ENCODE results near the gene WDR37.

The WDR37 gene

DNA sequence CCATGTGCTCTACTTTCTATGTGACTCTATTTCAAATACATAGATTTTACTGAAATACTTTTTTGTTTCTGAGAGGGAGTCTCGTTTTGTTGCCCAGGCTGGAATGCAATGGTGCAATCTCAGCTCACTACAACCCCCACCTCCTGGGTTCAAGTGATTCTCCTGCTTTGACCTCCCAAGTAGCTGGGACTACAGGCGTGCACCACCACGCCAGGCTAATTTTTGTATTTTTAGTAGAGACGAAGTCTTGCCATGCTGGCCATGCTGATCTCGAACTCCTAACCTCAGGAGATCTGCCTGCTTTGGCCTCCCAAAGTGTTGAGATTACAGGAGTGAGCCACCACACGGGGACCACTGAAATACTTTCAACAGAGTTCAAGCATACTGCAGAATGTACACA, 10.8 kb upstream of the WDR37 start:
- peak overlapping the region; percentile 51 for H3K27ac ChIP-seq
- POLR2A ChIA-PET (ENCODE audit: low non-redundant PET) = no interaction called here
- TF ChIP-seq, protein P1, sequence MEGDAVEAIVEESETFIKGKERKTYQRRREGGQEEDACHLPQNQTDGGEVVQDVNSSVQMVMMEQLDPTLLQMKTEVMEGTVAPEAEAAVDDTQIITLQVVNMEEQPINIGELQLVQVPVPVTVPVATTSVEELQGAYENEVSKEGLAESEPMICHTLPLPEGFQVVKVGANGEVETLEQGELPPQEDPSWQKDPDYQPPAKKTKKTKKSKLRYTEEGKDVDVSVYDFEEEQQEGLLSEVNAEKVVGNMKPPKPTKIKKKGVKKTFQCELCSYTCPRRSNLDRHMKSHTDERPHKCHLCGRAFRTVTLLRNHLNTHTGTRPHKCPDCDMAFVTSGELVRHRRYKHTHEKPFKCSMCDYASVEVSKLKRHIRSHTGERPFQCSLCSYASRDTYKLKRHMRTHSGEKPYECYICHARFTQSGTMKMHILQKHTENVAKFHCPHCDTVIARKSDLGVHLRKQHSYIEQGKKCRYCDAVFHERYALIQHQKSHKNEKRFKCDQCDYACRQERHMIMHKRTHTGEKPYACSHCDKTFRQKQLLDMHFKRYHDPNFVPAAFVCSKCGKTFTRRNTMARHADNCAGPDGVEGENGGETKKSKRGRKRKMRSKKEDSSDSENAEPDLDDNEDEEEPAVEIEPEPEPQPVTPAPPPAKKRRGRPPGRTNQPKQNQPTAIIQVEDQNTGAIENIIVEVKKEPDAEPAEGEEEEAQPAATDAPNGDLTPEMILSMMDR (conservative IDR thresholded peaks at IDR 0.05; ENCODE audit: low read depth) = no peak
- CTCF ChIA-PET = no interaction called here
- no peak for DNase-seq (ENCODE audit: low spot score)

DNA sequence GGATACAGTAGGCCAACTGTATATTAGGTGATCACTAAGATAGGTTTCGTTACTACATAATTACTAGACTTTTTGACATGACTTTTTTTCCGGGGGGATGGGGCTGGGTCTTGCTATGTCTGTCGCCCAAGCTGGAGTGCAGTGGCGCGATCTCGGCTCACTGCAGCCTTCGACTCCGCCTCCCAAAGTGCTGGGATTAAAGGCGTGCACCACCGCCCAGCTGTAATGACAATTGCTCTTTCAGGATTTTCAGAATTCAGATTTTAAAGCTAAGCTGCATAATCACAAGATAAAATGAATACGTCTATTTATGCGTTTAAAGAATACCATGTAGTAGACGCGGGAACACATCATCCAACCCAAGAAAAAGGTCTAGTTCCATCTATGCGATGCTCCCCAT, 8.2 kb upstream of the WDR37 start:
- DNase-seq (ENCODE audit: low spot score) = no peak
- TF ChIP-seq, protein P1 (conservative IDR thresholded peaks at IDR 0.05; ENCODE audit: low read depth) = no peak
- peak overlapping the region; percentile 97 for H3K27ac ChIP-seq
- POLR2A ChIA-PET (ENCODE audit: low non-redundant PET) = interaction anchor here (0.6 kb wide), 1 partner anchor 168 kb away, joined by 5 read pairs; no protein-coding TSS in a partner anchor
- CTCF ChIA-PET = no interaction called here

DNA sequence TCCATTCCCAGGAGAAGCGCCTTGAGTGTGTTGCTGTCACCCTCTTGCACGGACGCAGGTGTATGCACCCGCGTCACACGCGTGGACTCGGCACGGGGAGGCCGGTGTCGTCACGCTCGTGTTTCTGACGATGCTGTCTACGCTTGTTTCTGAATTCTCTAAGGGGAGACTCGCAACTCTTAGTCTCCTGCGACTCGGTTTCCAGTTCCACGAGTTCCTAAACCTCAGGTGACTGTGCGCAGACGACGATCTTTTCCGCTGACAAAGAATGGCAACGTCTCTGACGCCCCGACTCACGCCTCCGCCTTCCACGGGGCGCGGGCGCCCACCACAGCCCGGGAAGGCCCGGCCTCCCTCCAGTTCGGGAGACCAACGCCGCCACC, 7.8 kb upstream of the WDR37 start:
- no peak for DNase-seq (ENCODE audit: low spot score)
- CTCF ChIA-PET = no interaction called here
- peak overlapping the region; percentile 97 for H3K27ac ChIP-seq
- POLR2A ChIA-PET (ENCODE audit: low non-redundant PET) = interaction anchor here (0.6 kb wide), 1 partner anchor 168 kb away, joined by 5 read pairs; no protein-coding TSS in a partner anchor
- TF ChIP-seq, protein P1 (conservative IDR thresholded peaks at IDR 0.05; ENCODE audit: low read depth) = no peak

DNA sequence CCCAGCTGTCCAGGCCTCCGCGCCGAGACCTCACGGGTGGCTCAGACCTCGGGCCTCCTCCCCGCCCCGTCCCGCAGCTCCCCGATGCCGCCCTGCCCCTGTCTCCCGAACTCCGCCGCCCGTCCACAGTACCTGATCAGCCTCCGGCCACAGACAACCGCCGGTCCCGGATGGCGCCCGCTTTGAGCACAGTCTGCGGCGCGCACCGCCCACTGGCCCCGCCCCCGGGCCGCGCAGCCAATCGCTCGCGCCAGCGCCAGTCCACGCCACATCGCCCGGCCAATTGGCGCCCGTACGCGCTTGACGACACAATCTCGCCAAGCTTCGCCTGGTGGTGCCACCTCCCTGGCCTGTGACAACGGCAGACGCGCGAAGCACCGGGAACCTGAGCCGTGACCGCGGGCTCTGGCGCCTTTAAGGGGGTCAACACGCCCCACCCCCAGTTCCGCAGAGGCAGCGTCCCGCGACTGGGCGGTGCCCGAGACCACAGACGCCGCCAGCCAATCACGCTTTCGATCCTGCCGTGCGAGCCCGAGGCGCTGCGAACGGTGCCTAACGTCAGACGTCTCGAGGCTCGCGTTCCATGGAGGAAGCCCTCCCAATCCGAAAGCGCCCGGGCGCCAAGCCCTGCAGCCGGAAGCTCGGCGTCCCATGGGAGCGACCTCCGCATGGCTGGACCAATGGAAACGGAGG, 7.3 kb upstream of the WDR37 start, which contains the start of gene IDI1:
TSS of gene IDI1 (minus strand) at position 388 of the 693 bp plus-strand sequence. CDS start at position 272, 116 bp downstream.
- CTCF ChIA-PET = no interaction called here

DNA sequence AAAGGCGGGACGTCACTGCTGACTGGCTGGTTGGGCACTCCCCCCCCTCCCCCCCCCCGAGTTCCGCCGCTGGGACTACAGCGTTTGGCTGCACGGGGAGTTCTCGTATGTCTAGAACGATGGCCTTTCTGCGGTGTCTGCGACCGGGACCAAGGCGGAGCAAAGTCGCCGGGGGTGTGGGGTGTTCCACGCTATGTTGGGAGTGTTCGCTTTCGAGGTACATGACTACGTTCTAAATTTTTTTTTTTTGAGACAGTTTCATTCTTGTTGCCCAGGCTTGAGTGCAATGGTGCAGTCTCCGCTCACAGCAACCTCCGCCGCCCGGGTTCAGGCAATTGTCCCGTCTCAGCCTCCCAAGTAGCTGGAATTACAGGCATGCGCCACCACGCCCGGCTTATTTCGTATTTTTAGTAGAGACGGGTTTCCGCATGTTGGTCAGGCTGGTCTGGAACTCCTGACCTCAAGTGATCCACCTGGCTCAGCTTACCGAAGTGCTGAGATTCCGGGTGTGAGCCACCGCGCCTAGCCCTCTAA, 6.7 kb upstream of the WDR37 start:
- H3K27ac ChIP-seq = peak overlapping the region; percentile 97

More for the DNA sequence above, 7.3 kb upstream of the WDR37 start, which contains the start of gene IDI1:
- DNase-seq (ENCODE audit: low spot score) = peak; percentile 97
- TF ChIP-seq, protein P1 (conservative IDR thresholded peaks at IDR 0.05; ENCODE audit: low read depth) = no peak
- peak within 1 kb of the TSS; percentile 97 for H3K27ac ChIP-seq
- POLR2A ChIA-PET (ENCODE audit: low non-redundant PET) = interaction anchor here (0.5 to 1.2 kb wide), 5 partner anchors 11 to 117 kb away, joined by 3 to 6 read pairs (median 3); partner anchors contain the start of genes GTPBP4 and LARP4B

DNA sequence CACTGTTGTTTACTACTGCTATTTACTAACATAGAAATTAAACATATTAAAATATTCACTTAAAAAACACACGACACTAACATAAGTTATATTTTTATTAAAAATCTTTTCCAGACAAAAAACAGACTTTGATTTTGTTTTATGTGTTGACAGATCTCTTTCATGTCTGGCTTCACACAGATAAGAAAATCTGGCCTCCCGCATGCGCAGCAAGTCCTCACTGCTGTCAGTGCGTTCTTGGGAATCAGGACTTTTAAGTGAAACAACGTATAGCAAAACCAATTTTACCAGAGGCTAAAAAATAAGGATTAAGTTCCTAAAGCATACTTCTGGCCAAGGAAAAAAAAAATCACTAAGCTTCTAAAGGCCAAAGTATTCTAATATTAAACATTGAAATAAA, 6.0 kb upstream of the WDR37 start:
- TF ChIP-seq, protein P1 (conservative IDR thresholded peaks at IDR 0.05; ENCODE audit: low read depth) = no peak
- DNase-seq (ENCODE audit: low spot score) = no peak
- ChIA-PET CTCF (interaction anchor here (0.7 kb wide), 1 partner anchor 50 kb away, joined by 6 read pairs; no protein-coding TSS in a partner anchor), POLR2A (ENCODE audit: low non-redundant PET) (interaction anchor here (0.7 to 1.2 kb wide), 2 partner anchors 8 to 118 kb away, joined by 3 read pairs; partner anchors contain the start of gene LARP4B)
- H3K27ac ChIP-seq = peak overlapping the region; percentile 97

More for the DNA sequence above, 6.7 kb upstream of the WDR37 start:
- ChIA-PET CTCF (no interaction called here), POLR2A (ENCODE audit: low non-redundant PET) (interaction anchor here (0.5 to 1.2 kb wide), 6 partner anchors 9 to 118 kb away, joined by 3 to 6 read pairs (median 3); partner anchors contain the start of genes GTPBP4 and LARP4B)
- no peak for DNase-seq (ENCODE audit: low spot score)
- TF ChIP-seq, protein P1 (conservative IDR thresholded peaks at IDR 0.05; ENCODE audit: low read depth) = no peak

Data from RWPE1 (cell line).